Measurements from ENCODE around the gene BOK. TPM values are rescaled to one million over a fixed set of nuclear protein-coding genes. Genes with fewer than 3 reads are reported as not detected.

The BOK gene
- total and polyA plus RNA-seq, 9 of the 15 experiments (the other 6 are each of a cell fraction or from before 2014, with no cell fraction given): 0.03 to 3.3 (median 2.0) TPM; not detected in 1

GRCh38 chr2:241611062-241611461, 52.5 kb downstream of the BOK start:
- no peak for DNase-seq (ENCODE audit: extremely low read depth in 1 of 4, low spot score in 3 of 4)
- Histone ChIP-seq H3K9me1 (ENCODE audit: control insufficient read depth, insufficient read depth, low read length) (no peaks in the 10 kb centered on the region), H3K9me3 (replicated peaks; ENCODE audit: control insufficient read depth, insufficient read depth, low read depth, low read length) (no peaks in the 10 kb centered on the region), H3K27me3 (ENCODE audit: control insufficient read depth in 2 of 2, insufficient read depth in 2 of 2, low read length in 2 of 2) (no peaks in the 10 kb centered on the region), H2AFZ (ENCODE audit: low read depth, low read length) (no peak overlapping the region), H3K79me2 (ENCODE audit: control insufficient read depth, insufficient read depth, low read length) (peaks cover 49% of the 10 kb centered on the region), H3K36me3 (ENCODE audit: control insufficient read depth, insufficient read depth, low read length) (peaks cover 32% of the 10 kb centered on the region; the same call in 2 of the 3 replicates), H3K4me1 (replicated peaks in 1 of 2; ENCODE audit: control insufficient read depth in 2 of 2, insufficient read depth in 2 of 2, low read length in 2 of 2) (peaks cover 0 to 32% of the 10 kb centered on the region in 2 experiments; a peak in 3 of 5 replicates), H3K4me3 (no peak overlapping the region), H3K27ac (ENCODE audit: extremely low read depth, low read depth, low read length) (peak overlapping the region; percentile 74; the same call in 1 of the 3 replicates), H3K9ac (ENCODE audit: insufficient read depth in 1 of 2, low read depth in 2 of 2, low read length in 2 of 2) (peak overlapping the region in 1 of 2 experiments; percentile 68; a peak in 2 of 4 replicates), H4K20me1 (replicated peaks; ENCODE audit: control insufficient read depth, insufficient read depth, low read length) (no peaks in the 10 kb centered on the region), H3K4me2 (ENCODE audit: insufficient read depth, low read length) (no peak overlapping the region)
- ChIA-PET CTCF (ENCODE audit: low intra/inter-chr PET ratio) (no interaction called here), POLR2A (no interaction called here)
- TF ChIP-seq GATAD2B (IDR thresholded peaks at IDR 0.05; ENCODE audit: borderline replicate concordance): no peak
- no peak for TF ChIP-seq GABPA (tag; conservative IDR thresholded peaks at IDR 0.05; ENCODE audit: low read depth)
- TF ChIP-seq SREBF1 (IDR thresholded peaks at IDR 0.05; ENCODE audit: borderline replicate concordance, low read depth, low read length): no peak
- TF ChIP-seq HDAC3 (IDR thresholded peaks at IDR 0.05; ENCODE audit: borderline replicate concordance, partially characterized antibody): no peak
- TF ChIP-seq SMAD2 (IDR thresholded peaks at IDR 0.05; ENCODE audit: low read depth, low read length): no peak
- no peak for TF ChIP-seq ZNF778 (CRISPR knock-in tag; IDR thresholded peaks at IDR 0.05)
- no peak for TF ChIP-seq WHSC1 (IDR thresholded peaks at IDR 0.05; ENCODE audit: low read length)
- no peak for TF ChIP-seq HMGN3 (IDR thresholded peaks at IDR 0.05; ENCODE audit: borderline replicate concordance, extremely low read depth, insufficient read length, low read depth, low read length)
- no peak for TF ChIP-seq BRCA1 (IDR thresholded peaks at IDR 0.05)
- no peak for TF ChIP-seq BRCA1 (CRISPR knock-in tag; IDR thresholded peaks at IDR 0.05)
- TF ChIP-seq ZNF143 (CRISPR knock-in tag; IDR thresholded peaks at IDR 0.05): no peak
- TF ChIP-seq ZC3H8 (IDR thresholded peaks at IDR 0.05): no peak
- no peak for TF ChIP-seq BRD9 (IDR thresholded peaks at IDR 0.05; ENCODE audit: low read depth, partially characterized antibody)
- TF ChIP-seq ZNF696 (CRISPR knock-in tag; conservative IDR thresholded peaks at IDR 0.05): no peak
- no peak for TF ChIP-seq U2AF2 (optimal IDR thresholded peaks at IDR 0.05; ENCODE audit: low read depth, low read length)
- no peak for TF ChIP-seq PRMT5 (CRISPR knock-in tag; IDR thresholded peaks at IDR 0.05)
- in situ Hi-C loops (cut with MboI) (no loop called here), intact Hi-C loops (cut with micrococcal nuclease) (loop anchor here (2.0 kb wide), 1 partner anchor 254 kb away; the partner anchor contains the start of gene FARP2)
- ATAC-seq: no peak
- no TSS peak for BruUV-seq (replicated peaks)
- FAIRE-seq: no peak
- WGBS (ENCODE audit: insufficient coverage, low coverage, missing lambda C conversion rate): 74% methylated on average over 2 of the region's 13 CpGs

Measured in K562 (cell line).